ENCODE results near the gene TSPAN14. TPM values are rescaled to one million over a fixed set of nuclear protein-coding genes. Genes with fewer than 3 reads are reported as not detected.

The TSPAN14 gene
- total and polyA plus RNA-seq, 2 of the 13 experiments (the other 11 are each of a cell fraction or from before 2014, with no cell fraction given): 24.1 to 80.6 TPM

DNA sequence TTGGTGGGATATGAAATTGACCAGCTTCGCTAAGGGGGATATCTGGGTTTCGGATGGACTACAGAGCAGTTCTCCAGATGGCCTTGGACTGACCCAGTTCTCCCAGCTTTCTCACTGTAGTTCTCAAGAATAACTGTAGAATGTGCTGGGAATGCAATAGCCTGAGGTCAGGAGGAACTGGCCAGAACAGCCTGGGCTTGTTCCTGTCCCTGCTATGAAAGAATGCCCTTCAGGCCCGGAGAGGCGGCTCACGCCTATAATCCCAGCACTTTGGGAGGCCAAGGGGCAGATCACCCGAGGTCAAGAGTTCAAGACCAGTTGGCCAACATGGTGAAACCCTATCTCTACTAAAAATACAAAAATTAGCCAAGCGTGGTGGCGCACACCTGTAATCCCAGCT is 12.3 kb upstream of the TSPAN14 start:
- in situ Hi-C loops (cut with HindIII; ENCODE audit: extremely low pct_ligation_motif_present, low pct_unique_long_range_greater_than_20kb) (loop anchor here (5.0 kb wide), 1 partner anchor 55 kb away; no protein-coding TSS in a partner anchor), intact Hi-C loops (cut with micrococcal nuclease; ENCODE audit: unreplicated experiment) (loop anchor here (2.0 to 10.0 kb wide), 4 partner anchors 35 to 483 kb away; partner anchors contain the start of gene PRXL2A)
- Histone ChIP-seq H3K79me2 (ENCODE audit: insufficient read depth, low read length) (no peaks in the 10 kb centered on the region), H3K4me2 (ENCODE audit: low read depth, low read length) (no peak overlapping the region), H3K4me3 (replicated peaks in 1 of 3; ENCODE audit: insufficient read depth in 1 of 3, low read depth in 2 of 3, low read length in 3 of 3) (no peak overlapping the region), H3K9me3 (ENCODE audit: low read length) (no peaks in the 10 kb centered on the region), H3K9ac (ENCODE audit: insufficient read depth, low read depth, low read length) (no peak overlapping the region), H2AFZ (ENCODE audit: low read length) (no peak overlapping the region), H3K27ac (ENCODE audit: extremely low read length, insufficient read depth, low read length) (no peak overlapping the region), H4K20me1 (ENCODE audit: insufficient read depth, low read length) (no peaks in the 10 kb centered on the region), H3K4me1 (ENCODE audit: insufficient read depth, low read length) (peaks cover 38% of the 10 kb centered on the region), H3K36me3 (replicated peaks in 1 of 2; ENCODE audit: control insufficient read depth in 1 of 2, insufficient read depth in 2 of 2, low read length in 2 of 2) (no peaks in the 10 kb centered on the region), H3K27me3 (ENCODE audit: control insufficient read depth in 1 of 2, insufficient read depth in 2 of 2, low read length in 2 of 2) (no peaks in the 10 kb centered on the region)
- FAIRE-seq: no peak
- DNase-seq (ENCODE audit: low spot score): no peak
- no peak for ATAC-seq
- WGBS (ENCODE audit: low lambda C conversion rate): 50% methylated on average over 8 of the region's 8 CpGs
- POLR2A ChIA-PET: no interaction called here
- no TSS peak for BruUV-seq (replicated peaks)
- CTCF ChIA-PET (ENCODE audit: low intra/inter-chr PET ratio, low total read pairs): no interaction called here
- TF ChIP-seq ZNF746 (CRISPR knock-in tag; IDR thresholded peaks at IDR 0.05) (no peak), HOXD1 (CRISPR knock-in tag; IDR thresholded peaks at IDR 0.05) (no peak)

DNA sequence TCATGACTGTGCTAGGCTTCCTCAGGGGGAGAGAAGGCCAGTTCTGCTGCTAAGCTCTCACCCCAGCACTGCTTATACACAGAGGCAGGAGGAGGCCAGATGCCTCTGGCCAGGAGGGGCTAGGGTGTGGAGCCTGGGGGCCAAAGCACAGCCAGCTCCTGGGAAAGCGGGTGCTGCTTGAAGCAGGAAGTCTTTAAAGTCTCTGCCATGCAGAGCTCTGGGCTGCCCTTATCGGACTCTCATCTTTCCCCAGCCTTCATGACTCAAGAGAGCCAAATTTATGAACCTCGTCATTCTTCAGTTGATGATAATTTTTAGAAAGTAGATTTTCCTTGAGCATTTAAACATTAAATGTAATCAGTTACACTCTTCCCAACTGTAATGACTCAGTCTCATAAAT is 11.2 kb upstream of the TSPAN14 start:
- DNase-seq (ENCODE audit: low spot score): no peak
- ATAC-seq: no peak
- CTCF ChIA-PET (ENCODE audit: low intra/inter-chr PET ratio, low total read pairs): interaction anchor here (1.2 to 4.5 kb wide), 3 partner anchors 60 to 65 kb away, joined by 6 to 65 read pairs (median 46); no protein-coding TSS in a partner anchor
- Histone ChIP-seq H3K4me2 (ENCODE audit: low read depth, low read length) (no peak overlapping the region), H3K27ac (ENCODE audit: extremely low read length, insufficient read depth, low read length) (no peak overlapping the region), H3K27me3 (ENCODE audit: control insufficient read depth in 1 of 2, insufficient read depth in 2 of 2, low read length in 2 of 2) (no peaks in the 10 kb centered on the region), H3K4me1 (ENCODE audit: insufficient read depth, low read length) (peaks cover 46% of the 10 kb centered on the region), H3K9ac (ENCODE audit: insufficient read depth, low read depth, low read length) (no peak overlapping the region), H3K9me3 (ENCODE audit: low read length) (no peaks in the 10 kb centered on the region), H2AFZ (ENCODE audit: low read length) (no peak overlapping the region), H3K36me3 (replicated peaks in 1 of 2; ENCODE audit: control insufficient read depth in 1 of 2, insufficient read depth in 2 of 2, low read length in 2 of 2) (no peaks in the 10 kb centered on the region), H3K79me2 (ENCODE audit: insufficient read depth, low read length) (no peaks in the 10 kb centered on the region), H4K20me1 (ENCODE audit: insufficient read depth, low read length) (no peaks in the 10 kb centered on the region), H3K4me3 (replicated peaks in 1 of 3; ENCODE audit: insufficient read depth in 1 of 3, low read depth in 2 of 3, low read length in 3 of 3) (no peak overlapping the region)
- 49% methylated on average over 3 of the region's 3 CpGs for WGBS (ENCODE audit: low lambda C conversion rate)
- FAIRE-seq: no peak
- in situ Hi-C loops (cut with HindIII; ENCODE audit: extremely low pct_ligation_motif_present, low pct_unique_long_range_greater_than_20kb) (loop anchor here (5.0 kb wide), 1 partner anchor 56 kb away; no protein-coding TSS in a partner anchor), intact Hi-C loops (cut with micrococcal nuclease; ENCODE audit: unreplicated experiment) (loop anchor here (1.0 to 10.0 kb wide), 5 partner anchors 36 to 482 kb away; partner anchors contain the start of gene PRXL2A)
- no TSS peak for BruUV-seq (replicated peaks)
- POLR2A ChIA-PET: interaction anchor here (1.8 kb wide), 1 partner anchor 35 kb away, joined by 6 read pairs; the partner anchor contains the start of gene PRXL2A
- TF ChIP-seq HDAC1 (CRISPR knock-in tag; IDR thresholded peaks at IDR 0.05) (no peak), YEATS2 (CRISPR knock-in tag; IDR thresholded peaks at IDR 0.05; ENCODE audit: borderline replicate concordance) (no peak), CBX2 (IDR thresholded peaks at IDR 0.05; ENCODE audit: low read depth, low read length) (no peak), CBX2 (CRISPR knock-in tag; IDR thresholded peaks at IDR 0.05; ENCODE audit: low read depth) (no peak), HOXD1 (CRISPR knock-in tag; IDR thresholded peaks at IDR 0.05) (no peak), SP1 (IDR thresholded peaks at IDR 0.05) (no peak), SP1 (CRISPR knock-in tag; IDR thresholded peaks at IDR 0.05) (no peak)
- TF ChIP-seq, protein P1, sequence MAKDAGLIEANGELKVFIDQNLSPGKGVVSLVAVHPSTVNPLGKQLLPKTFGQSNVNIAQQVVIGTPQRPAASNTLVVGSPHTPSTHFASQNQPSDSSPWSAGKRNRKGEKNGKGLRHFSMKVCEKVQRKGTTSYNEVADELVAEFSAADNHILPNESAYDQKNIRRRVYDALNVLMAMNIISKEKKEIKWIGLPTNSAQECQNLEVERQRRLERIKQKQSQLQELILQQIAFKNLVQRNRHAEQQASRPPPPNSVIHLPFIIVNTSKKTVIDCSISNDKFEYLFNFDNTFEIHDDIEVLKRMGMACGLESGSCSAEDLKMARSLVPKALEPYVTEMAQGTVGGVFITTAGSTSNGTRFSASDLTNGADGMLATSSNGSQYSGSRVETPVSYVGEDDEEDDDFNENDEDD (CRISPR knock-in tag; IDR thresholded peaks at IDR 0.05; ENCODE audit: borderline replicate concordance): no peak
